Right lobe of liver (tissue), 6 donors: Measurements from ENCODE around the gene FCN3. TPM values are rescaled to one million over a fixed set of nuclear protein-coding genes. Genes with fewer than 3 reads are reported as not detected.
"Not testable (repeated sequence)": the region's sequence is repeated elsewhere in the genome, so short reads cannot be mapped to it uniquely, and the experiment has no call there.

Source experiments
- ATAC-seq, 4 donors: fragments of 200-7000 bp; cut with Tn5 transposase; one replicate each; pipeline ENCODE4 v1.9.1; 2020; ENCODE audit warnings: mild to moderate bottlenecking in 4 of 4, moderate library complexity in 4 of 4
- DNase-seq, 3 donors: peaks; one replicate each; pipeline ENCODE4 v3.0.0-alpha.2; 2020
- H3K27ac ChIP-seq, 3 donors: fragments of 200-600 bp; one replicate each; pipeline ENCODE4 v1.8.0; 2022
- H3K27me3 ChIP-seq, 2 donors: fragments of 200-600 bp; one replicate each; pipeline ENCODE4 v1.8.0; 2022
- H3K36me3 ChIP-seq, 4 donors: fragments of 200-600 bp; sonication (generic) in 1 of 4; one replicate each; pipeline versions ENCODE4 v1.5.1 to v1.8.0; 2017 to 2022; ENCODE audit warnings: control low read depth in 1 of 4
- H3K4me1 ChIP-seq, 4 donors: fragments of 200-600 bp; sonication (generic) in 1 of 4; one replicate each; pipeline versions ENCODE4 v1.5.1 to v1.8.0; 2017 to 2022; ENCODE audit warnings: control low read depth in 1 of 4
- H3K4me3 ChIP-seq, 3 donors: fragments of 200-600 bp; one replicate each; pipeline ENCODE4 v1.8.0; 2022
- H3K9me3 ChIP-seq, 4 donors: fragments of 200-600 bp; sonication (generic) in 1 of 4; one replicate each; pipeline versions ENCODE4 v1.5.1 to v1.8.0; 2017 to 2022; ENCODE audit warnings: control low read depth in 1 of 4
- CTCF ChIP-seq, 4 donors: fragments of 200-600 bp in 3 of 4; fragments of 450-650 bp in 1 of 4; IDR thresholded peaks; one replicate each; pipeline versions ENCODE4 v1.5.1 to v1.8.0; 2016 to 2022; ENCODE audit warnings: antibody characterized with exemption in 4 of 4, mild to moderate bottlenecking in 2 of 4
- POLR2A ChIP-seq: fragments of 450-650 bp; IDR thresholded peaks from one replicate; pipeline ENCODE4 v1.6.1; 2017; ENCODE audit warnings: antibody characterized with exemption, mild to moderate bottlenecking
- WGBS: methylation state at CpG from one replicate; pipeline ENCODE4 v1.1.6; 2018; ENCODE audit warnings: low coverage, low lambda C conversion rate; ENCODE audit not compliant: insufficient coverage; ENCODE audit errors: missing lambda C conversion rate; 5-methylcytosine and 5-hydroxymethylcytosine counted together
- intact Hi-C, 2 donors: fragments of 100-400 bp; cut with DNase I; formaldehyde crosslinking; loops; one replicate each; pipeline versions ENCODE4 v1.11.2 to v1.14.1; 2022
- total RNA-seq, 6 experiments: library from RNA; depleted of rRNA in 2 of 6; stranded (reverse); fragments of >200 nt in 2 of 6; fragmentation: NEBNext Ultra II Directional in 3 of 6; extraction: Animal tissue kit (Norgen Biotek cat#: 25700) in 3 of 6; gene quantifications; one replicate each; pipeline versions ENCODE4 v1.1.0 to v1.2.4, GENCODE V29; 2016 to 2023
- donor health status: DM: no; HTN: yes; CAD: no.
- donor health status: DM: no; HTN: no; CAD: no.
- donor health status: DM: no; HTN: no; CAD: no.
- donor health status: DM: no; HTN: yes; CAD: no.
- donor health status: DM: no; HTN: yes; CAD: no.

The FCN3 gene
- total RNA-seq, 6 experiments from 2014 or later: 81.6 to 213 (median 111) TPM

- no peak for ATAC-seq
- no peaks in the 10 kb centered on the region for H3K4me1 ChIP-seq
- DNase-seq: no peak
- H3K27ac ChIP-seq: no peak overlapping the region
- no peak for TF ChIP-seq POLR2A
- TF ChIP-seq CTCF (IDR thresholded peaks at IDR 0.05): no peak
- H3K27me3 ChIP-seq: no peaks in the 10 kb centered on the region
- intact Hi-C loops: no loop called here
- H3K4me3 ChIP-seq: no peak overlapping the region
- no peaks in the 10 kb centered on the region for H3K9me3 ChIP-seq
- peaks cover 9 to 76% (median 39%) of the 10 kb centered on the region in 4 donors for H3K36me3 ChIP-seq
- 100% methylated on average over 1 of the region's 2 CpGs for WGBS
Observed at GRCh38 chr1:27410709-27411108, 36.1 kb upstream of the FCN3 start.

- 90% methylated on average over 9 of the region's 11 CpGs for WGBS
- no peak overlapping the region for H3K4me3 ChIP-seq
- H3K36me3 ChIP-seq: peaks cover 6 to 66% (median 33%) of the 10 kb centered on the region in 4 donors
- ATAC-seq (no peak), DNase-seq (no peak)
- no peak overlapping the region for H3K27ac ChIP-seq
- no peaks in the 10 kb centered on the region for H3K4me1 ChIP-seq
- no peaks in the 10 kb centered on the region for H3K27me3 ChIP-seq
- no peak for TF ChIP-seq CTCF (IDR thresholded peaks at IDR 0.05)
- no peak for TF ChIP-seq POLR2A
- H3K9me3 ChIP-seq: no peaks in the 10 kb centered on the region
- intact Hi-C loops: loop anchor here in 1 of 2 donors (10.0 kb wide), 1 partner anchor 185 kb away; no protein-coding TSS in a partner anchor
Observed at GRCh38 chr1:27409669-27410068, 35.0 kb upstream of the FCN3 start.

GRCh38 chr1:27408151-27408550 is 33.5 kb upstream of the FCN3 start:
- H3K27ac ChIP-seq: no peak overlapping the region
- ATAC-seq: no peak
- WGBS: 93% methylated on average over 7 of the region's 9 CpGs
- no peak overlapping the region for H3K4me3 ChIP-seq
- H3K27me3 ChIP-seq: no peaks in the 10 kb centered on the region
- no peak for DNase-seq
- H3K36me3 ChIP-seq: peaks cover 6 to 52% (median 27%) of the 10 kb centered on the region in 4 donors
- intact Hi-C loops: loop anchor here in 1 of 2 donors (10.0 kb wide), 1 partner anchor 187 kb away; no protein-coding TSS in a partner anchor
- H3K9me3 ChIP-seq: no peaks in the 10 kb centered on the region
- TF ChIP-seq POLR2A (no peak), CTCF (IDR thresholded peaks at IDR 0.05) (no peak)
- H3K4me1 ChIP-seq: no peaks in the 10 kb centered on the region

GRCh38 chr1:27406791-27407190 is 32.2 kb upstream of the FCN3 start:
- WGBS: no CpG with 5 or more reads among the region's 2 CpGs
- H3K36me3 ChIP-seq: peaks cover 6 to 39% (median 21%) of the 10 kb centered on the region in 4 donors
- not testable (repeated sequence) for ATAC-seq, H3K27ac ChIP-seq, H3K4me1 ChIP-seq, H3K9me3 ChIP-seq, H3K4me3 ChIP-seq, H3K27me3 ChIP-seq, DNase-seq
- intact Hi-C loops: loop anchor here in 1 of 2 donors (10.0 kb wide), 1 partner anchor 188 kb away; no protein-coding TSS in a partner anchor

- Histone ChIP-seq H3K4me3 (no peak overlapping the region), H3K4me1 (peaks cover 0 to 9% (median 0%) of the 10 kb centered on the region in 4 donors), H3K9me3 (no peaks in the 10 kb centered on the region), H3K27me3 (no peaks in the 10 kb centered on the region), H3K27ac (no peak overlapping the region), H3K36me3 (peaks cover 6 to 36% (median 19%) of the 10 kb centered on the region in 4 donors)
- ATAC-seq (no peak), DNase-seq (no peak)
- WGBS: 93% methylated on average over 3 of the region's 4 CpGs
- intact Hi-C loops: loop anchor here in 1 of 2 donors (10.0 kb wide), 1 partner anchor 188 kb away; no protein-coding TSS in a partner anchor
- TF ChIP-seq CTCF (IDR thresholded peaks at IDR 0.05): no peak
- no peak for TF ChIP-seq POLR2A
Observed at GRCh38 chr1:27406362-27406680, 31.7 kb upstream of the FCN3 start.

- H3K4me1 ChIP-seq, H3K27me3 ChIP-seq, H3K27ac ChIP-seq, ATAC-seq, H3K9me3 ChIP-seq, H3K4me3 ChIP-seq, DNase-seq: not testable (repeated sequence)
- intact Hi-C loops: loop anchor here in 1 of 2 donors (10.0 kb wide), 1 partner anchor 189 kb away; no protein-coding TSS in a partner anchor
- peaks cover under 1 to 30% (median 16%) of the 10 kb centered on the region in 4 donors for H3K36me3 ChIP-seq
- WGBS: 40% methylated on average over 1 of the region's 18 CpGs
Observed at GRCh38 chr1:27405598-27406361, 31.2 kb upstream of the FCN3 start.
